Upper lobe of left lung (tissue), 6 donors: ENCODE measurements around the gene SOX10. TPM values are rescaled to one million over a fixed set of nuclear protein-coding genes. Genes with fewer than 3 reads are reported as not detected.
A peak's percentile ranks its signal among the peaks of the same experiment; 100 is the strongest.

ENCODE experiments used
- ATAC-seq, 2 donors: fragments of 200-7000 bp; cut with Tn5 transposase; one replicate each; pipeline ENCODE4 v1.9.1; 2022; ENCODE audit warnings: mild to moderate bottlenecking in 2 of 2, moderate library complexity in 2 of 2; ENCODE audit not compliant: low FRiP score in 2 of 2
- DNase-seq, 2 donors: peaks; one replicate each; pipeline ENCODE4 v3.0.0-alpha.2; 2019 to 2020
- H3K27ac ChIP-seq, 4 donors: fragments of 200-600 bp; sonication (generic); one replicate each; pipeline ENCODE4 v1.5.1; 2016 to 2019
- H3K27me3 ChIP-seq, 4 donors: fragments of 200-600 bp; sonication (generic); one replicate each; pipeline ENCODE4 v1.5.1; 2017 to 2019
- H3K36me3 ChIP-seq, 4 donors: fragments of 200-600 bp; sonication (generic); one replicate each; pipeline ENCODE4 v1.5.1; 2016 to 2019
- H3K4me1 ChIP-seq, 4 donors: fragments of 200-600 bp; sonication (generic); one replicate each; pipeline ENCODE4 v1.5.1; 2018 to 2019
- H3K4me3 ChIP-seq, 4 donors: fragments of 200-600 bp; sonication (generic); one replicate each; pipeline ENCODE4 v1.5.1; 2017 to 2019; ENCODE audit warnings: mild to moderate bottlenecking in 2 of 4, moderate library complexity in 1 of 4
- H3K9me3 ChIP-seq, 4 donors: fragments of 200-600 bp; sonication (generic); one replicate each; pipeline ENCODE4 v1.5.1; 2018 to 2019
- CTCF ChIP-seq, 6 experiments: fragments of 450-650 bp in 4 of 6; fragments of 200-600 bp in 2 of 6; sonication (generic) in 2 of 6; IDR thresholded peaks; one replicate each; pipeline ENCODE4 v1.5.1; 2016 to 2019; ENCODE audit warnings: antibody characterized with exemption in 6 of 6
- EP300 ChIP-seq, 4 donors: sonication (generic); formaldehyde crosslinking; IDR thresholded peaks; one replicate each; pipeline ENCODE4 v1.5.1; 2017; ENCODE audit warnings: antibody characterized with exemption in 4 of 4, control low read depth in 2 of 4
- POLR2A ChIP-seq, 4 donors: fragments of 450-650 bp; IDR thresholded peaks; one replicate each; pipeline ENCODE4 v1.5.1; 2016 to 2017; ENCODE audit warnings: antibody characterized with exemption in 4 of 4, mild to moderate bottlenecking in 2 of 4
- POLR2AphosphoS5 ChIP-seq, 2 donors: sonication (generic); formaldehyde crosslinking; IDR thresholded peaks; one replicate each; pipeline ENCODE4 v1.5.1; 2017; ENCODE audit warnings: antibody characterized with exemption in 2 of 2
- WGBS, 2 donors: methylation state at CpG; one replicate each; pipeline ENCODE4 v1.1.5; 2017 to 2018; 5-methylcytosine and 5-hydroxymethylcytosine counted together
- total RNA-seq, 6 donors: library from RNA; depleted of rRNA in 4 of 6; stranded (reverse); fragments of >200 nt in 4 of 6; gene quantifications; one replicate each; pipeline versions ENCODE4 v1.1.0 to v1.2.1, GENCODE V29; 2016 to 2021
- donor health status: DM: no; HTN: no; CAD: no; lungs with moderate emphysema.
- donor health status: DM: no; HTN: yes; CAD: no; lungs with severe emphysema.

The SOX10 gene
- total RNA-seq, 6 donors from 2014 or later: 0.15 TPM; not detected in 5

- H3K27me3 ChIP-seq: no peaks in the 10 kb centered on the region
- TF ChIP-seq POLR2A (IDR thresholded peaks at IDR 0.05): no peak
- TF ChIP-seq POLR2AphosphoS5 (IDR thresholded peaks at IDR 0.05): no peak
- no peak for TF ChIP-seq CTCF (IDR thresholded peaks at IDR 0.05)
- no peak for TF ChIP-seq EP300 (IDR thresholded peaks at IDR 0.05)
- peaks cover 0 to 68% (median 37%) of the 10 kb centered on the region in 4 donors for H3K36me3 ChIP-seq
- H3K27ac ChIP-seq: peak overlapping the region in 3 of 4 donors; percentile 24 to 52 (median 52)
- H3K4me3 ChIP-seq: no peak overlapping the region
- peaks cover 30 to 54% (median 46%) of the 10 kb centered on the region in 4 donors for H3K4me1 ChIP-seq
- 51 to 56% methylated on average over 2 of the region's 2 CpGs for WGBS, 2 donors
- DNase-seq: peak in 1 of 2 donors; percentile 29
- no peak for ATAC-seq
- H3K9me3 ChIP-seq: no peaks in the 10 kb centered on the region
Measured at GRCh38 chr22:37930952-37931440, 53.4 kb downstream of the SOX10 start.

GRCh38 chr22:37930270-37930951 lies 53.9 kb downstream of the SOX10 start:
- DNase-seq (peak in 1 of 2 donors; percentile 31), ATAC-seq (peak in 1 of 2 donors; percentile 19)
- no peak for TF ChIP-seq POLR2AphosphoS5 (IDR thresholded peaks at IDR 0.05)
- TF ChIP-seq CTCF (IDR thresholded peaks at IDR 0.05): peak in 4 of 6 experiments; percentile 25 to 48 (median 36)
- H3K27me3 ChIP-seq: no peaks in the 10 kb centered on the region
- H3K4me1 ChIP-seq: peaks cover 30 to 54% (median 46%) of the 10 kb centered on the region in 4 donors
- H3K9me3 ChIP-seq: no peaks in the 10 kb centered on the region
- peaks cover 0 to 73% (median 40%) of the 10 kb centered on the region in 4 donors for H3K36me3 ChIP-seq
- H3K4me3 ChIP-seq: no peak overlapping the region
- 43 to 63% methylated on average over 1 to 11 of the region's 11 CpGs for WGBS, 2 donors
- H3K27ac ChIP-seq: peak overlapping the region in 3 of 4 donors; percentile 52 to 62 (median 52)

GRCh38 chr22:37929390-37929789 lies 55.0 kb downstream of the SOX10 start:
- WGBS, 2 donors: 67 to 90% methylated on average over 3 to 5 of the region's 5 CpGs
- DNase-seq (peak in 1 of 2 donors; percentile 44), ATAC-seq (no peak)
- Histone ChIP-seq H3K36me3 (peaks cover 0 to 79% (median 45%) of the 10 kb centered on the region in 4 donors), H3K4me1 (peaks cover 25 to 49% (median 44%) of the 10 kb centered on the region in 4 donors), H3K27ac (peak overlapping the region in 3 of 4 donors; percentile 15 to 58 (median 52)), H3K27me3 (no peaks in the 10 kb centered on the region), H3K9me3 (no peaks in the 10 kb centered on the region), H3K4me3 (no peak overlapping the region)
- no peak for TF ChIP-seq EP300 (IDR thresholded peaks at IDR 0.05)
- TF ChIP-seq CTCF (IDR thresholded peaks at IDR 0.05): no peak
- no peak for TF ChIP-seq POLR2A (IDR thresholded peaks at IDR 0.05)
- no peak for TF ChIP-seq POLR2AphosphoS5 (IDR thresholded peaks at IDR 0.05)

GRCh38 chr22:37927637-37927936 lies 56.8 kb downstream of the SOX10 start:
- ATAC-seq: no peak
- DNase-seq: no peak
- TF ChIP-seq POLR2A (IDR thresholded peaks at IDR 0.05): no peak
- Histone ChIP-seq H3K27me3 (no peaks in the 10 kb centered on the region), H3K36me3 (peaks cover 0 to 88% (median 52%) of the 10 kb centered on the region in 4 donors), H3K9me3 (no peaks in the 10 kb centered on the region), H3K4me1 (peaks cover 8 to 31% (median 26%) of the 10 kb centered on the region in 4 donors), H3K27ac (no peak overlapping the region), H3K4me3 (no peak overlapping the region)
- 100% methylated on average over 3 to 5 of the region's 5 CpGs for WGBS, 2 donors

- WGBS, 2 donors: 94 to 97% methylated on average over 24 to 32 of the region's 32 CpGs
- no peak overlapping the region for H3K27ac ChIP-seq
- DNase-seq: peak in 1 of 2 donors; percentile 78
- H3K4me3 ChIP-seq: no peak overlapping the region
- H3K4me1 ChIP-seq: peaks cover 8 to 26% (median 21%) of the 10 kb centered on the region in 4 donors
- no peaks in the 10 kb centered on the region for H3K9me3 ChIP-seq
- peaks cover 0 to 86% (median 52%) of the 10 kb centered on the region in 4 donors for H3K36me3 ChIP-seq
- ATAC-seq: no peak
- TF ChIP-seq EP300 (IDR thresholded peaks at IDR 0.05) (no peak), POLR2AphosphoS5 (IDR thresholded peaks at IDR 0.05) (no peak), CTCF (IDR thresholded peaks at IDR 0.05) (no peak), POLR2A (IDR thresholded peaks at IDR 0.05) (no peak)
- H3K27me3 ChIP-seq: no peaks in the 10 kb centered on the region
Measured at GRCh38 chr22:37926771-37927636, 57.4 kb downstream of the SOX10 start.
